HG02981 (cell line): Measurements from ENCODE around the gene UBC.
A peak's percentile ranks its signal among the peaks of the same experiment; 100 is the strongest.

ENCODE experiments used
- ATAC-seq: cut with Tn5 transposase; IDR thresholded peaks from one replicate; pipeline ENCODE4 v1.9.1; 2021; ENCODE audit warnings: mild to moderate bottlenecking, moderate library complexity; ENCODE audit not compliant: unreplicated experiment

The UBC gene

GRCh38 chr12:124914392-124915238, at the start of gene UBC:
TSS of gene UBC (minus strand) at chr12:124914650. CDS start at chr12:124913771, 879 bp downstream.
- ATAC-seq, result peak; percentile 20

GRCh38 chr12:124963211-124963610, 48.8 kb upstream of the UBC start:
- no peak for ATAC-seq

GRCh38 chr12:124961055-124961454, 46.6 kb upstream of the UBC start:
- no peak for ATAC-seq

GRCh38 chr12:124956571-124956970, 42.1 kb upstream of the UBC start:
- ATAC-seq, result no peak

GRCh38 chr12:124954771-124955170, 40.3 kb upstream of the UBC start:
- ATAC-seq, result no peak

- ATAC-seq, result no peak
Observed at GRCh38 chr12:124953689-124954405, 39.4 kb upstream of the UBC start.

GRCh38 chr12:124952801-124953200, 38.4 kb upstream of the UBC start:
- no peak for ATAC-seq

- no peak for ATAC-seq
Observed at GRCh38 chr12:124952295-124952694, 37.8 kb upstream of the UBC start.

- ATAC-seq, result no peak
Observed at GRCh38 chr12:124949779-124950728, 35.6 kb upstream of the UBC start.

- no peak for ATAC-seq
Observed at GRCh38 chr12:124949066-124949465, 34.6 kb upstream of the UBC start.

GRCh38 chr12:124947561-124948398, 33.3 kb upstream of the UBC start:
- no peak for ATAC-seq

- no peak for ATAC-seq
Observed at GRCh38 chr12:124947013-124947412, 32.6 kb upstream of the UBC start.

GRCh38 chr12:124946447-124946793, 32.0 kb upstream of the UBC start:
- no peak for ATAC-seq

GRCh38 chr12:124941170-124941527, 26.7 kb upstream of the UBC start:
- ATAC-seq, result no peak

GRCh38 chr12:124940393-124941169, 26.1 kb upstream of the UBC start:
- ATAC-seq, result peak; percentile 41

- no peak for ATAC-seq
Observed at GRCh38 chr12:124940143-124940392, 25.6 kb upstream of the UBC start.

GRCh38 chr12:124939421-124940142, 25.1 kb upstream of the UBC start:
- peak; percentile 58 for ATAC-seq

- peak; percentile 34 for ATAC-seq
Observed at GRCh38 chr12:124939079-124939420, 24.6 kb upstream of the UBC start.

GRCh38 chr12:124938587-124938986, 24.1 kb upstream of the UBC start:
- ATAC-seq, result no peak
